ENCODE results near the gene SEPSECS. TPM values are rescaled to one million over a fixed set of nuclear protein-coding genes. Genes with fewer than 3 reads are reported as not detected.

The SEPSECS gene
- total RNA-seq, 1 experiment from 2014 or later = 9.1 TPM

DNA sequence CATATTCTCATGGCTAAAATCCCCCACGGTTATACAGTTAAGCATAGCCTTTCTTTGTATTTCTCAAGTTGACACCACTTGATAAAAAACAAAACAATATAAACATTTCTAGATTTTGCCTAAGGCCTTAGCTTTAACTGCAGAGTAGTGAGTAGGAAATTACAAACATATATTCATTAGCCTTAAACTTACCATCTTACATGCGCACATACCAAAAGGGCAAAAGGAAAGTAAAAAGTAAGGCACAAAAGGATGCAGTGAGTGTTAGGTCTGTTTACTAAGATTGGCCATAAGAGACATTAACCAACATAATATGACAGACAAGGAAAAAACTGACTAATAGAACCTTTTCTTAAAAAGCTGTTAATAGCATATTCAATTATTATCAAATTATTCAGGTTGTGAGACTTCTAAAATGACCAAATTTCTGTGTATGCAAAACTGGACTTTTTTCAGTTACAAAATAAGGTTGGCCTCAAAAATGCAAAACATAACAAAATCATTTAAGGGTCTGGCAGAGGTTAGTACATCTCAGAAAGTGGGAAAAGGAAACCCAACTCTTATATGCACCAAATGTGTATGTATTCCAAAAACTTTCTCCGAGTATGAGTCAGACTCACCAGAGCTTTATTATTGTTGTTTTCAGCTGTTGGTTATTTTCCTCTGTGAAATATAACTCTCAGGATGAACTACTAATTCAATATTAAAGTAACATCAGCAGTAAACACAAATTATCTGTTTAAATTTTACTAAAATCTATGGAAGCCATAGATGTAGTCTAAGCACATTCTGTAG is 39.9 kb downstream of the SEPSECS start:
- no peaks in the 10 kb centered on the region for H3K27me3 ChIP-seq (ENCODE audit: insufficient read depth, low read depth)
- no peaks in the 10 kb centered on the region for H3K79me2 ChIP-seq (ENCODE audit: low read depth)
- no peaks in the 10 kb centered on the region for H3F3A ChIP-seq (ENCODE audit: insufficient read depth, low read depth)
- H3K36me3 ChIP-seq (ENCODE audit: low read depth) = no peaks in the 10 kb centered on the region
- no peak overlapping the region for H3K4me3 ChIP-seq
- H4K20me1 ChIP-seq (ENCODE audit: insufficient read depth) = no peaks in the 10 kb centered on the region
- BruUV-seq (replicated peaks) = no TSS peak
- H3K27ac ChIP-seq = no peak overlapping the region
- H3K9me2 ChIP-seq (ENCODE audit: insufficient read depth) = no peaks in the 10 kb centered on the region
- intact Hi-C loops (cut with micrococcal nuclease; ENCODE audit: unreplicated experiment) = no loop called here
- no peak for DNase-seq
- no peaks in the 10 kb centered on the region for H3K9me3 ChIP-seq (ENCODE audit: insufficient read depth, low read depth)
- ChIA-PET CTCF (no interaction called here), POLR2A (ENCODE audit: unreplicated experiment) (no interaction called here)
- TF ChIP-seq, protein P1, sequence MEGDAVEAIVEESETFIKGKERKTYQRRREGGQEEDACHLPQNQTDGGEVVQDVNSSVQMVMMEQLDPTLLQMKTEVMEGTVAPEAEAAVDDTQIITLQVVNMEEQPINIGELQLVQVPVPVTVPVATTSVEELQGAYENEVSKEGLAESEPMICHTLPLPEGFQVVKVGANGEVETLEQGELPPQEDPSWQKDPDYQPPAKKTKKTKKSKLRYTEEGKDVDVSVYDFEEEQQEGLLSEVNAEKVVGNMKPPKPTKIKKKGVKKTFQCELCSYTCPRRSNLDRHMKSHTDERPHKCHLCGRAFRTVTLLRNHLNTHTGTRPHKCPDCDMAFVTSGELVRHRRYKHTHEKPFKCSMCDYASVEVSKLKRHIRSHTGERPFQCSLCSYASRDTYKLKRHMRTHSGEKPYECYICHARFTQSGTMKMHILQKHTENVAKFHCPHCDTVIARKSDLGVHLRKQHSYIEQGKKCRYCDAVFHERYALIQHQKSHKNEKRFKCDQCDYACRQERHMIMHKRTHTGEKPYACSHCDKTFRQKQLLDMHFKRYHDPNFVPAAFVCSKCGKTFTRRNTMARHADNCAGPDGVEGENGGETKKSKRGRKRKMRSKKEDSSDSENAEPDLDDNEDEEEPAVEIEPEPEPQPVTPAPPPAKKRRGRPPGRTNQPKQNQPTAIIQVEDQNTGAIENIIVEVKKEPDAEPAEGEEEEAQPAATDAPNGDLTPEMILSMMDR (conservative IDR thresholded peaks at IDR 0.05) = no peak
- no peak for TF ChIP-seq EZH2 (IDR thresholded peaks at IDR 0.05; ENCODE audit: low read depth)
- H3K4me2 ChIP-seq = no peak overlapping the region
- H3K4me1 ChIP-seq (replicated peaks; ENCODE audit: insufficient read depth) = no peaks in the 10 kb centered on the region
- H2AFZ ChIP-seq = no peak overlapping the region

DNA sequence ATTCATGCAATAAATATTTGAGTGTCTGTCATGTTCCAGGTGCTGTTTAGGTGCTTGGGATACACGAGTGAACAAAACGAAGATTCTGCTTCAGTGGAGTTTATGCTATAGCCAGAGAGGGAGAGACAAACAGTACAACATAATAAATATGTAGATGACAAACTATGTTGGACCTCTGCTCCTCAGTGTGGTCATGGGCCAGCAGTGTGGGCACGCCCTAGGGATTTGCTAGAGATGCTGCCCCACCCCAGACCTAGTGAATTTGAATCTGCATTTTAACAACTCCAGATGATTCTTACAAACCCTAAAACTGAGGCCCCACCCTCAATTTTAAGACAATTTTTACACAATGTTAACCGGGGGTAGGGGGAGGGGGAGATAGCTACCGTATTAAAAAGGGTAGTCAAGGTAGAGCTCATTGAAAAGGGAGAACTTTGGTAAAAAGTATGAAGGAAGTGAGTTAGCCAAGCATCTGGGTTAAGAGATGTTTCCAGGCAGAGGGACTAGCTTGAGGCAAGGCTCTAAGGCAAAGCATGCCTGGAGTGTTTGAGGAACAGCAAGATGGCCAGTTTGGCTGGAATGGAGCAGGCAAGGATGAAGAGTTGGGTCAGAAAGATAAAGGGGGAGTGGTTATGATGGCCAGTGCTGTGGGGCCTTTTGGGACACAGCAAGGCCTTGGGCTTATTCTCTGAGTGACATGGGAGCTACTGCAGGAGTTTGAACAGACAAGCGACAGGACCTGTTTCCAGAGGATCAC is 42.4 kb downstream of the SEPSECS start:
- CTCF ChIA-PET = no interaction called here

DNA sequence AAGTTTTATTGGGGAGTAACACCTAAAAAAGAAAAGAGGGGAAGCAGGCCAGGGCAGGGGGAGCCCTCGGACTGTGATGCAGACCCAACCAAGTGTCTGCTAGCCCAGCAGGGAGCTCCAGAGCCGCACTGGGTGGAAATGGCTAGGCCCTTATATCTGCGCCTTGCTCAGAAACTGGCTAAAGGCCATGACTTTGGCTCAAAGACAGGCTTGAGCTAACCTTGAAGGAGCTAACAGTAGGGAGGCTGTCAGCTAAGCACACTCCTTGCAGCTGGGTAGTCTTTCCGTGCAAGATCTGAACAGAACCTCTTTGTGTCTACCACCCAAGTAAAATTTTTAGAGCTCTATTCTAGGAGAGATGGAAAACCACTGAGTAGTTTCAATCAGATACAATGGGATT is 43.0 kb downstream of the SEPSECS start:
- no peak for DNase-seq
- no peak overlapping the region for H2AFZ ChIP-seq
- BruUV-seq (replicated peaks) = no TSS peak
- H4K20me1 ChIP-seq (ENCODE audit: insufficient read depth) = no peaks in the 10 kb centered on the region
- TF ChIP-seq EZH2 (IDR thresholded peaks at IDR 0.05; ENCODE audit: low read depth) = no peak
- no peaks in the 10 kb centered on the region for H3F3A ChIP-seq (ENCODE audit: insufficient read depth, low read depth)
- no peak overlapping the region for H3K4me3 ChIP-seq
- H3K9me3 ChIP-seq (ENCODE audit: insufficient read depth, low read depth) = no peaks in the 10 kb centered on the region
- H3K36me3 ChIP-seq (ENCODE audit: low read depth) = no peaks in the 10 kb centered on the region
- H3K27me3 ChIP-seq (ENCODE audit: insufficient read depth, low read depth) = no peaks in the 10 kb centered on the region
- no peak overlapping the region for H3K4me2 ChIP-seq
- no peak overlapping the region for H3K27ac ChIP-seq
- POLR2A ChIA-PET (ENCODE audit: unreplicated experiment) = no interaction called here
- CTCF ChIA-PET = no interaction called here
- no peaks in the 10 kb centered on the region for H3K79me2 ChIP-seq (ENCODE audit: low read depth)
- H3K9me2 ChIP-seq (ENCODE audit: insufficient read depth) = no peaks in the 10 kb centered on the region
- intact Hi-C loops (cut with micrococcal nuclease; ENCODE audit: unreplicated experiment) = no loop called here
- H3K4me1 ChIP-seq (replicated peaks; ENCODE audit: insufficient read depth) = no peaks in the 10 kb centered on the region

More for the DNA sequence above, 42.4 kb downstream of the SEPSECS start:
- Histone ChIP-seq H3K79me2 (ENCODE audit: low read depth) (no peaks in the 10 kb centered on the region), H2AFZ (no peak overlapping the region), H3K9me2 (ENCODE audit: insufficient read depth) (no peaks in the 10 kb centered on the region), H3K9me3 (ENCODE audit: insufficient read depth, low read depth) (no peaks in the 10 kb centered on the region), H3K27ac (no peak overlapping the region), H3F3A (ENCODE audit: insufficient read depth, low read depth) (no peaks in the 10 kb centered on the region), H3K4me2 (no peak overlapping the region), H3K27me3 (ENCODE audit: insufficient read depth, low read depth) (no peaks in the 10 kb centered on the region), H3K4me1 (replicated peaks; ENCODE audit: insufficient read depth) (no peaks in the 10 kb centered on the region), H4K20me1 (ENCODE audit: insufficient read depth) (no peaks in the 10 kb centered on the region), H3K36me3 (ENCODE audit: low read depth) (no peaks in the 10 kb centered on the region), H3K4me3 (no peak overlapping the region)
- DNase-seq = no peak
- TF ChIP-seq, protein P1 (conservative IDR thresholded peaks at IDR 0.05) = no peak
- no peak for TF ChIP-seq EZH2 (IDR thresholded peaks at IDR 0.05; ENCODE audit: low read depth)
- intact Hi-C loops (cut with micrococcal nuclease; ENCODE audit: unreplicated experiment) = no loop called here
- POLR2A ChIA-PET (ENCODE audit: unreplicated experiment) = no interaction called here
- no TSS peak for BruUV-seq (replicated peaks)
